ENCODE data around the gene SHCBP1.

DNA sequence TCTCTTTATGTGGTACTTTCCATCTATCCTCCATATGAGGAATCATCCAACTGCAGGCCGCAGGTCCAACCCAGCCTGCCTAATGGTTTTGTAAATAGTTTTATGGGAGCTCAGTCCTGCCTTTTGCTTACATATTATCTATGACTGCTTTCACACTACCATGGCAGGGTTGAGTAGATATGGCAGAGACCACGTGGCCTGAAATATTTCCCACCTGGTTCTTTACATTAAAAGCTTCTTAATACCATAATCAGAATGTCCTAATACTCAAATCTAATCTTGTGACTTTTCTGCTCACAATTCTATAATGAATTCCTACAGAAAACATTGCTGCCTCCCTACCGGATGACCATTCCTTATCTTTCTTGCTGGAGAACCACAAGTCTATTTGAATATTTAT, 71.7 kb downstream of the SHCBP1 start:
- no peak for TF ChIP-seq NR3C1 (CRISPR knock-in tag; IDR thresholded peaks at IDR 0.05)
- no peak for TF ChIP-seq POLR2A (IDR thresholded peaks at IDR 0.05; ENCODE audit: insufficient read depth in 1 of 2, low read depth in 2 of 2, low read length in 2 of 2)
- TF ChIP-seq, protein P1, sequence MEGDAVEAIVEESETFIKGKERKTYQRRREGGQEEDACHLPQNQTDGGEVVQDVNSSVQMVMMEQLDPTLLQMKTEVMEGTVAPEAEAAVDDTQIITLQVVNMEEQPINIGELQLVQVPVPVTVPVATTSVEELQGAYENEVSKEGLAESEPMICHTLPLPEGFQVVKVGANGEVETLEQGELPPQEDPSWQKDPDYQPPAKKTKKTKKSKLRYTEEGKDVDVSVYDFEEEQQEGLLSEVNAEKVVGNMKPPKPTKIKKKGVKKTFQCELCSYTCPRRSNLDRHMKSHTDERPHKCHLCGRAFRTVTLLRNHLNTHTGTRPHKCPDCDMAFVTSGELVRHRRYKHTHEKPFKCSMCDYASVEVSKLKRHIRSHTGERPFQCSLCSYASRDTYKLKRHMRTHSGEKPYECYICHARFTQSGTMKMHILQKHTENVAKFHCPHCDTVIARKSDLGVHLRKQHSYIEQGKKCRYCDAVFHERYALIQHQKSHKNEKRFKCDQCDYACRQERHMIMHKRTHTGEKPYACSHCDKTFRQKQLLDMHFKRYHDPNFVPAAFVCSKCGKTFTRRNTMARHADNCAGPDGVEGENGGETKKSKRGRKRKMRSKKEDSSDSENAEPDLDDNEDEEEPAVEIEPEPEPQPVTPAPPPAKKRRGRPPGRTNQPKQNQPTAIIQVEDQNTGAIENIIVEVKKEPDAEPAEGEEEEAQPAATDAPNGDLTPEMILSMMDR (CRISPR knock-in tag; IDR thresholded peaks at IDR 0.05): no peak
- TF ChIP-seq HOXA3 (CRISPR knock-in tag; IDR thresholded peaks at IDR 0.05): no peak
- TF ChIP-seq, protein P2, sequence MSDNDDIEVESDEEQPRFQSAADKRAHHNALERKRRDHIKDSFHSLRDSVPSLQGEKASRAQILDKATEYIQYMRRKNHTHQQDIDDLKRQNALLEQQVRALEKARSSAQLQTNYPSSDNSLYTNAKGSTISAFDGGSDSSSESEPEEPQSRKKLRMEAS (IDR thresholded peaks at IDR 0.05): no peak
- TF ChIP-seq KLF13 (CRISPR knock-in tag; IDR thresholded peaks at IDR 0.05): no peak
- TF ChIP-seq, protein P3, sequence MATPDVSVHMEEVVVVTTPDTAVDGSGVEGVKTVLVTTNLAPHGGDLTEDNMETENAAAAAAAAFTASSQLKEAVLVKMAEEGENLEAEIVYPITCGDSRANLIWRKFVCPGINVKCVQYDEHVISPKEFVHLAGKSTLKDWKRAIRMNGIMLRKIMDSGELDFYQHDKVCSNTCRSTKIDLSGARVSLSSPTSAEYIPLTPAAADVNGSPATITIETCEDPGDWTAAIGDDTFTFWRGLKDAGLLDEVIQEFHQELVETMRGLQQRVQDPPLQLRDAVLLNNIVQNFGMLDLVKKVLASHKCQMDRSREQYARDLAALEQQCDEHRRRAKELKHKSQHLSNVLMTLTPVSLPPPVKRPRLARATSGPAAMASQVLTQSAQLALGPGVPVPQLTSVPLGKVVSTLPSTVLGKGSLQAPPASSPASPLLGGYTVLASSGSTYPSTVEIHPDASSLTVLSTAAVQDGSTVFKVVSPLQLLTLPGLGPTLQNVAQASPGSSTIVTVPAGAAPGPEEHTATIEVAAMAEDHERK (CRISPR knock-in tag; IDR thresholded peaks at IDR 0.05; ENCODE audit: low read depth): no peak

Data from HepG2 (cell line).